Aorta (tissue), 5 donors: ENCODE data around the gene NOL4L. TPM values are rescaled to one million over a fixed set of nuclear protein-coding genes. Genes with fewer than 3 reads are reported as not detected.
A peak's percentile ranks its signal among the peaks of the same experiment; 100 is the strongest.
"Not testable (repeated sequence)": the region's sequence is repeated elsewhere in the genome, so short reads cannot be mapped to it uniquely, and the experiment has no call there.

Experiments used
- ATAC-seq: fragments of 200-7000 bp; cut with Tn5 transposase; one replicate; pipeline ENCODE4 v1.9.1; 2022; ENCODE audit warnings: moderate library complexity; ENCODE audit not compliant: low FRiP score
- DNase-seq, 2 donors: peaks; one replicate each; pipeline ENCODE4 v3.0.0-alpha.2; 2020
- H3K27ac ChIP-seq, 2 donors: one replicate each; pipeline ENCODE4 v1.5.1; 2013; ENCODE audit warnings: low read length in 2 of 2, mild to moderate bottlenecking in 2 of 2, moderate library complexity in 2 of 2, control low read depth in 1 of 2, inconsistent platforms in 1 of 2, low read depth in 1 of 2
- H3K27me3 ChIP-seq, 2 donors: one replicate each; pipeline ENCODE4 v1.6.1; 2013; ENCODE audit warnings: control low read depth in 1 of 2, low read length in 1 of 2, mild to moderate bottlenecking in 1 of 2, moderate library complexity in 1 of 2; ENCODE audit not compliant: insufficient read depth in 2 of 2, control insufficient read depth in 1 of 2
- H3K36me3 ChIP-seq, 2 donors: one replicate each; pipeline ENCODE4 v1.6.1; 2013; ENCODE audit warnings: control low read depth in 1 of 2, low read length in 1 of 2, mild to moderate bottlenecking in 1 of 2; ENCODE audit not compliant: insufficient read depth in 2 of 2, control insufficient read depth in 1 of 2
- H3K4me1 ChIP-seq, 2 donors: one replicate each; pipeline ENCODE4 v1.6.1; 2013; ENCODE audit warnings: low read length in 2 of 2, control low read depth in 1 of 2, mild to moderate bottlenecking in 1 of 2, moderate library complexity in 1 of 2; ENCODE audit not compliant: insufficient read depth in 2 of 2, control insufficient read depth in 1 of 2
- H3K4me3 ChIP-seq, 2 donors: one replicate each; pipeline ENCODE4 v1.5.1; 2013; ENCODE audit warnings: low read length in 2 of 2, control low read depth in 1 of 2, mild to moderate bottlenecking in 1 of 2
- H3K9me3 ChIP-seq: one replicate; pipeline ENCODE4 v1.6.1; 2013; ENCODE audit warnings: mild to moderate bottlenecking, low read length; ENCODE audit not compliant: control insufficient read depth
- WGBS, 2 donors: extraction: QIAGEN DNeasy Blood & Tissue Kit; methylation state at CpG; one replicate each; pipeline ENCODE4 v1.1.7; 2013; 5-methylcytosine and 5-hydroxymethylcytosine counted together
- intact Hi-C, 2 donors: fragments of 100-400 bp; cut with DNase I; formaldehyde crosslinking; loops; one replicate each; pipeline versions ENCODE4 v1.14.2 to v1.15.0; 2022
- polyA plus RNA-seq, 2 donors: library from polyadenylated mRNA; stranded (reverse); fragments of 200-250 nt; gene quantifications; one replicate each; pipeline ENCODE4 v1.2.3, GENCODE V29; 2013
- total RNA-seq, 2 donors: library from RNA; stranded (reverse); fragmentation: NEBNext Ultra II Directional; extraction: Animal tissue kit (Norgen Biotek cat#: 25700); gene quantifications; one replicate each; pipeline ENCODE4 v1.2.1, GENCODE V29; 2021
- donor health status: healthy with polysubstance abuse.
- donor health status: Bipolar disorder and iron deficiency.
- donor health status: DM: no; HTN: no; CAD: no.
- donor health status: DM: no; HTN: no; CAD: no.
- donor health status: DM: yes; HTN: yes; CAD: no.

Gene NOL4L
- total and polyA plus RNA-seq, 4 donors, result 2.3 to 29.5 (median 8.0) TPM

- WGBS, 2 donors, result 93 to 96% methylated on average over 5 of the region's 5 CpGs
Observed at GRCh38 chr20:32495949-32496348, 89.2 kb downstream of the NOL4L start.

DNA sequence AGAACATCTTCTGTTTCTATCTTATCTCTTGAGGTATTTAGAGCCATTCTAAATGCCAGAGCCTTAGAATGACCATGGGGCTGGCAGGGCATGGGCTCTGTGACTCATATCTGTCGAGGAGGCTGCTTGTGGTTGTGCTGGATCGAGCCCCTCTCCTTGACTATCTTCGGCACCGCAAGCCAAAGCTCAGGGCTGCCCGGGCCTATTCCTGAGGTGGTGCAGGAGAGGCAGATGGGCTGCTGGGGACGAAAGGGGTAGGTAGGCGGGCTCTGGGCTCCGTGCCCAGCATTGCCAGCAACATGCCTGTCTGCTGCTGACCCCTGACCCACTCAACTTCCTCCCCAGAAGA lies 89.9 kb downstream of the NOL4L start:
- no peak overlapping the region for H3K27ac ChIP-seq
- no peaks in the 10 kb centered on the region for H3K9me3 ChIP-seq
- no peaks in the 10 kb centered on the region for H3K27me3 ChIP-seq
- 86 to 89% methylated on average over 8 of the region's 8 CpGs for WGBS, 2 donors
- intact Hi-C loops, result no loop called here
- H3K4me3 ChIP-seq, result no peak overlapping the region
- no peaks in the 10 kb centered on the region for H3K36me3 ChIP-seq
- no peak for ATAC-seq
- H3K4me1 ChIP-seq, result no peaks in the 10 kb centered on the region
- DNase-seq, result peak; percentile 26 to 46

More at GRCh38 chr20:32495949-32496348, 89.2 kb downstream of the NOL4L start:
- Histone ChIP-seq H3K4me3 (no peak overlapping the region), H3K27ac (no peak overlapping the region), H3K4me1 (no peaks in the 10 kb centered on the region), H3K27me3 (no peaks in the 10 kb centered on the region), H3K9me3 (no peaks in the 10 kb centered on the region), H3K36me3 (no peaks in the 10 kb centered on the region)
- DNase-seq, result peak; percentile 8 to 28
- ATAC-seq, result no peak
- intact Hi-C loops, result no loop called here

DNA sequence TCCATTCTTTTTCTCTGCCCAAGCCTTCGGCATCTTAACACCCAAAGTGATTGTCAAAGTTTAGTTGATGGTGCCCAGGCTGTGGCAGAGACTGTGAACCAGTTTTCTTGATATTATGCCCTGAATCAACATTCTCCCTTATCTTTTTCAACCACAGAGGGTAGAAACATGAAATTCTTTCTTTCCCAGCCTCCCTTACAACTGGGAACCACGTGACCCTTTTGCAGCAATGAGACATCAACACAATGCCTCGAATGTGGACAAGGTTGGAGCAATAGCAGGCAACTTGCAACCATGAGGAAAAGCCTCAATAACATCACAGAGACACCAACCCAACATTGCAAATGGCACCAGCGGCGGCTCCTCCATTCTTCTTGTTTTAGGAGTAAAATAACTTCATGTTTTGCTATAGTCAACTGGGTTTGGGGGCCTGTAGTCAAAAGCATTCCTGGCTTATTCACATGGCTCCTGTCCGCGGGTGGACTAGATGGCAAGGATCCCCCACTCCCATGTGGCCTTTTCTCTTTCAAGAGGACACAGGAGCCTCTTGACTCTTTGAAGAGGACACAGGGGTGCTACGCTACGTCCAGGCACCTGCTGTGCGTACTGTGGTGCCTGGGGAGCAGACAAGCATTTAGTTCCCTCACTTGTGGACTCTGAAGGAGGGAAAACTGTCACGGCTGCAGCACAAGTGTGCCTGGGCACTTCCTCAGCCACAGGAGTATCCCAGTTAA lies 90.5 kb downstream of the NOL4L start:
- peak; percentile 24 to 49 for DNase-seq
- WGBS, 2 donors, result 81 to 84% methylated on average over 11 of the region's 11 CpGs

GRCh38 chr20:32493356-32493755 lies 91.8 kb downstream of the NOL4L start:
- WGBS, 2 donors, result 96 to 98% methylated on average over 10 of the region's 10 CpGs
- Histone ChIP-seq H3K9me3 (no peaks in the 10 kb centered on the region), H3K36me3 (no peaks in the 10 kb centered on the region), H3K4me3 (no peak overlapping the region), H3K27ac (no peak overlapping the region), H3K4me1 (no peaks in the 10 kb centered on the region), H3K27me3 (no peaks in the 10 kb centered on the region)
- no peak for ATAC-seq
- intact Hi-C loops, result no loop called here
- peak; percentile 36 to 69 for DNase-seq

More for the DNA sequence above, 90.5 kb downstream of the NOL4L start:
- H3K36me3 ChIP-seq, result no peaks in the 10 kb centered on the region
- no peaks in the 10 kb centered on the region for H3K4me1 ChIP-seq
- intact Hi-C loops, result no loop called here
- ATAC-seq, result no peak
- H3K27ac ChIP-seq, result no peak overlapping the region
- no peak overlapping the region for H3K4me3 ChIP-seq
- H3K9me3 ChIP-seq, result no peaks in the 10 kb centered on the region
- no peaks in the 10 kb centered on the region for H3K27me3 ChIP-seq

DNA sequence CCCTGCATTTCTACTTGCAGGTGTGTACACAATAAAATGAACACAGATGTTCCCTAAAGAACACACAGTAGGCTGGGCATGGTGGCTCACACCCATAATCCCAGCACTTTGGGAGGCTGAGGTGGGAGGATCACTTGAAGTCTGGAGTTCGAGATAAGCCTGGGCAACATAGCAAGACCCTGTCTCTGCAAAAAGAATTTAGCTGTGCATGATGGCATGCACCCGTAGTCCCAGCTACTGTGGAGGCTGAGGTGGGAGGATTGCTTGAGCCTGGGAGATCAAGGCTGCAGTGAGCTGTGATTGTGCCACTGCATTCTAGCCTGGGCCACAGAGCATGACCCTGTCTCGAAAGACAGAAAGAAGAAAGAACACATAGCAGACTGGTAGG lies 93.4 kb downstream of the NOL4L start:
- H3K27me3 ChIP-seq, H3K9me3 ChIP-seq, H3K4me3 ChIP-seq, ATAC-seq, intact Hi-C loops, H3K4me1 ChIP-seq, H3K36me3 ChIP-seq, H3K27ac ChIP-seq: not testable (repeated sequence)
- 91 to 95% methylated on average over 3 of the region's 3 CpGs for WGBS, 2 donors
- DNase-seq, result peak; percentile 3 to 27

DNA sequence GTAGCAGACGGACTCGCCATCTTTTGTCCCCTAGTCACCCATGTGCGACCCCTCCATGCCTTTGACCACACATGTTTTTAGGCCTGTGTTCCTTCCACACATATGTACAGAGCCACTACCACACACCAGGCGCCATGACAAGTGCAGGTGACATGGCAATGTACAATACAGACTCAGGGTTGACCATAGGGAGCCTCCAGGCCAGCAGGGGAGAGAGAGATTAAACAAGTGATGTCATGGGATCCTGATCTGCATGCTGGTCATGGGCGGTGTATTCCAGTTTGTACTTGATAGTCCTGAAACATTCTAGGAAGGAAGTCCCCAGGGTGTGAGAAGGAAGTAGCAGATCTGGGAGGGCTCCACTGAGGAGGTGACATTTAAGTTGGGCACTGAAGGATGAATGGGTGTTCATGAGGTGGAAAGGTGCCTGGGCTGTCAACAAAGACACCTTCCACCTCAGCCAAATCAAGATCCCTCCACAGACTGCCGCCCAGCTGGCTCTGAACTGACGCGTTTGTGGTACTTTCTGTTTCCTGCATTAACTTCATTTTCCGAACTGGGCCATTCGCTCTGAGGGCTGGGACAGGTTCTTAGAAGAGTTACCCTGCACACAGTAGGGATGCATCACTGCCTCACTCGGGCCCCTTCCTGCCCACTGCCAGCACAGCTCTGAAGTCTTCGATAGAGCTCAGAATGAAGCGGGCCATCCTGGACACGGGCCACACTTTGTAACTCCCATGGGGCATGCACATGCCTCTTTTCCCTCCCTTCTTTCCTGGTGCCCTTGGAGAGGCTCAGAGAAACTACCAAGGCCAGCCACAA lies 94.0 kb downstream of the NOL4L start:
- no peaks in the 10 kb centered on the region for H3K4me1 ChIP-seq
- WGBS, 2 donors, result 89 to 91% methylated on average over 14 of the region's 14 CpGs
- no peak overlapping the region for H3K27ac ChIP-seq
- DNase-seq (peak; percentile 15 to 50), ATAC-seq (no peak)
- intact Hi-C loops, result no loop called here
- H3K4me3 ChIP-seq, result no peak overlapping the region
- no peaks in the 10 kb centered on the region for H3K27me3 ChIP-seq
- no peaks in the 10 kb centered on the region for H3K36me3 ChIP-seq
- no peaks in the 10 kb centered on the region for H3K9me3 ChIP-seq

GRCh38 chr20:32488066-32488838 lies 96.9 kb downstream of the NOL4L start:
- H3K9me3 ChIP-seq, result no peaks in the 10 kb centered on the region
- H3K27ac ChIP-seq, result no peak overlapping the region
- H3K4me3 ChIP-seq, result no peak overlapping the region
- DNase-seq (peak in 1 of 2 donors; percentile 52), ATAC-seq (no peak)
- no peaks in the 10 kb centered on the region for H3K4me1 ChIP-seq
- H3K27me3 ChIP-seq, result no peaks in the 10 kb centered on the region
- WGBS, 2 donors, result 94 to 95% methylated on average over 7 of the region's 7 CpGs
- H3K36me3 ChIP-seq, result no peaks in the 10 kb centered on the region
- intact Hi-C loops, result loop anchor here in 1 of 2 donors (10.0 kb wide), 2 partner anchors 213 to 283 kb away; partner anchors contain the start of genes KIF3B, PLAGL2 and POFUT1

GRCh38 chr20:32487381-32487780 lies 97.8 kb downstream of the NOL4L start:
- Histone ChIP-seq H3K9me3 (no peaks in the 10 kb centered on the region), H3K27me3 (no peaks in the 10 kb centered on the region), H3K4me1 (no peaks in the 10 kb centered on the region), H3K4me3 (no peak overlapping the region), H3K36me3 (no peaks in the 10 kb centered on the region), H3K27ac (no peak overlapping the region)
- intact Hi-C loops, result loop anchor here in 1 of 2 donors (10.0 kb wide), 2 partner anchors 213 to 283 kb away; partner anchors contain the start of genes KIF3B, PLAGL2 and POFUT1
- 88 to 95% methylated on average over 3 of the region's 3 CpGs for WGBS, 2 donors
- DNase-seq (peak; percentile 17 to 33), ATAC-seq (no peak)
